Prostate gland (tissue), 2 donors: ENCODE data around the gene MPP3. TPM values are rescaled to one million over a fixed set of nuclear protein-coding genes. Genes with fewer than 3 reads are reported as not detected.

Source experiments
- DNase-seq: peaks from one replicate; pipeline ENCODE4 v3.0.0-alpha.2; 2019; ENCODE audit warnings: low spot score
- H3K27ac ChIP-seq, 2 donors: fragments of 200-600 bp; sonication (generic); 2 replicates each; pipeline ENCODE4 v1.5.1; 2017 to 2019
- H3K27me3 ChIP-seq: fragments of 200-600 bp; sonication (generic); replicated peaks from 2 replicates; pipeline ENCODE4 v1.5.1; 2019; ENCODE audit not compliant: insufficient read depth
- H3K36me3 ChIP-seq, 2 donors: fragments of 200-600 bp; sonication (generic); 1 replicate in 1 of 2; 2 replicates in 1 of 2; pipeline versions ENCODE4 v1.5.1 to v1.8.1; 2017 to 2019
- H3K4me1 ChIP-seq: fragments of 200-600 bp; sonication (generic); replicated peaks from 2 replicates; pipeline ENCODE4 v1.5.1; 2019
- H3K4me3 ChIP-seq, 2 donors: fragments of 200-600 bp; sonication (generic); 2 replicates each; pipeline ENCODE4 v1.5.1; 2017 to 2019
- H3K9me3 ChIP-seq: fragments of 200-600 bp; sonication (generic); 2 replicates; pipeline ENCODE4 v1.5.1; 2017
- POLR2A ChIP-seq: fragments of 450-650 bp; IDR thresholded peaks from one replicate; pipeline ENCODE4 v1.6.1; 2016; ENCODE audit warnings: antibody characterized with exemption, mild to moderate bottlenecking
- POLR2AphosphoS5 ChIP-seq: sonication (generic); formaldehyde crosslinking; IDR thresholded peaks from one replicate; pipeline ENCODE4 v1.6.1; 2017; ENCODE audit warnings: antibody characterized with exemption
- WGBS: methylation state at CpG from one replicate; pipeline ENCODE4 v1.1.5; 2018; 5-methylcytosine and 5-hydroxymethylcytosine counted together
- intact Hi-C: fragments of 100-400 bp; cut with DNase I; formaldehyde crosslinking; loops from one replicate; pipeline ENCODE4 v1.14.2; 2022
- total RNA-seq, 2 donors: library from RNA; depleted of rRNA; stranded (reverse); fragments of >200 nt; gene quantifications; one replicate each; pipeline ENCODE4 v1.1.0, GENCODE V29; 2016
- TF ChIP-seq, protein P1 (sequence below), 4 experiments: fragments of 200-600 bp in 2 of 4; fragments of 450-650 bp in 2 of 4; sonication (generic) in 2 of 4; IDR thresholded peaks; 1 replicate in 3 of 4; 2 replicates in 1 of 4; pipeline ENCODE4 v1.5.1; 2016 to 2019; ENCODE audit warnings: antibody characterized with exemption in 4 of 4, mild to moderate bottlenecking in 2 of 4, moderate library complexity in 2 of 4

Gene MPP3
- total RNA-seq, 2 donors from 2014 or later, result 4.4 to 16.4 TPM

DNA sequence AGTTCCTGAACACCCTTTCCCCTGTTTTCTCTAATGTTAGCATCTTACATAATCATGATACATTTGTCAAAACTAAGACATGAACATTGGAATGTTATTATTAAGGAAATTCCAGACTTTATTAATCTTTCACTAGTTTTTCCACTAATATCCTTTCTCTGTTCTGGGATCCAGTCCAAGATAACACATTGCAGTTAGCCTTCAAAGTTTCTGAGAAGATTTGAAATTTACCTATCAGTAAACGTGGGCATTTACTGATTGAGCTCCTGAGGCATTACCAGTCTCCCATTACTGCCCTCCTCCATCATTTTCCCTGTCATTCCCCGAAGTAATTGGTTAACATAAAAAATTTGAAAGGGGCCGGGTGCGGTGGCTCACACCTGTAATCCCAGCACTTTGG, 8.3 kb upstream of the MPP3 start:
- no peaks in the 10 kb centered on the region for H3K27me3 ChIP-seq
- 65% methylated on average over 4 of the region's 4 CpGs for WGBS
- no peak overlapping the region for H3K27ac ChIP-seq
- H3K4me1 ChIP-seq, result no peaks in the 10 kb centered on the region
- TF ChIP-seq, protein P1, sequence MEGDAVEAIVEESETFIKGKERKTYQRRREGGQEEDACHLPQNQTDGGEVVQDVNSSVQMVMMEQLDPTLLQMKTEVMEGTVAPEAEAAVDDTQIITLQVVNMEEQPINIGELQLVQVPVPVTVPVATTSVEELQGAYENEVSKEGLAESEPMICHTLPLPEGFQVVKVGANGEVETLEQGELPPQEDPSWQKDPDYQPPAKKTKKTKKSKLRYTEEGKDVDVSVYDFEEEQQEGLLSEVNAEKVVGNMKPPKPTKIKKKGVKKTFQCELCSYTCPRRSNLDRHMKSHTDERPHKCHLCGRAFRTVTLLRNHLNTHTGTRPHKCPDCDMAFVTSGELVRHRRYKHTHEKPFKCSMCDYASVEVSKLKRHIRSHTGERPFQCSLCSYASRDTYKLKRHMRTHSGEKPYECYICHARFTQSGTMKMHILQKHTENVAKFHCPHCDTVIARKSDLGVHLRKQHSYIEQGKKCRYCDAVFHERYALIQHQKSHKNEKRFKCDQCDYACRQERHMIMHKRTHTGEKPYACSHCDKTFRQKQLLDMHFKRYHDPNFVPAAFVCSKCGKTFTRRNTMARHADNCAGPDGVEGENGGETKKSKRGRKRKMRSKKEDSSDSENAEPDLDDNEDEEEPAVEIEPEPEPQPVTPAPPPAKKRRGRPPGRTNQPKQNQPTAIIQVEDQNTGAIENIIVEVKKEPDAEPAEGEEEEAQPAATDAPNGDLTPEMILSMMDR (IDR thresholded peaks at IDR 0.05), result no peak
- no peak for TF ChIP-seq POLR2A
- no peak for TF ChIP-seq POLR2AphosphoS5
- H3K9me3 ChIP-seq, result no peaks in the 10 kb centered on the region
- no peak overlapping the region for H3K4me3 ChIP-seq
- no peak for DNase-seq
- intact Hi-C loops, result no loop called here
- H3K36me3 ChIP-seq, result no peaks in the 10 kb centered on the region

DNA sequence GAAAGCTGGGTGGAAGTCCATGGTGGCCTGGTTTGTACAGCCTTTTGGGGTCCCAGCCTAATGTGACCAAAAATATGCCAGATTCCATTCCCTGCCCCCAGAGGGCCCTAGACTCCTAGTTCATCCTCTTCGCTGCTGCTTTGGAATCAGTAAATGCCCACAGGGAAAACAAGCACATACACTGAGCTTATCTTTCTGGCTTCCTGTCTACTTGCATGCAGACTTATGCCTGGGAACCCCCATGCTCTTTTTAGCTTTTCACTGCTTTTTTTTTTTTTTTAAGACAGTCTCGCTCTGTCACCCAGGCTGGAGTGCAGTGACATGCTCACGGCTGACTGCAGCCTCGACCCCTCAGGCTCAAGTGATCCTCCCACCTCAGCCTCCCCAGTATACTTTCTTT, 7.9 kb upstream of the MPP3 start:
- no peak for DNase-seq
- Histone ChIP-seq H3K36me3 (no peaks in the 10 kb centered on the region), H3K9me3 (no peaks in the 10 kb centered on the region), H3K27ac (no peak overlapping the region), H3K27me3 (no peaks in the 10 kb centered on the region), H3K4me1 (no peaks in the 10 kb centered on the region), H3K4me3 (no peak overlapping the region)
- TF ChIP-seq POLR2A (no peak), POLR2AphosphoS5 (no peak)
- TF ChIP-seq, protein P1 (IDR thresholded peaks at IDR 0.05), result no peak
- intact Hi-C loops, result no loop called here
- WGBS, result 83% methylated on average over 4 of the region's 4 CpGs

DNA sequence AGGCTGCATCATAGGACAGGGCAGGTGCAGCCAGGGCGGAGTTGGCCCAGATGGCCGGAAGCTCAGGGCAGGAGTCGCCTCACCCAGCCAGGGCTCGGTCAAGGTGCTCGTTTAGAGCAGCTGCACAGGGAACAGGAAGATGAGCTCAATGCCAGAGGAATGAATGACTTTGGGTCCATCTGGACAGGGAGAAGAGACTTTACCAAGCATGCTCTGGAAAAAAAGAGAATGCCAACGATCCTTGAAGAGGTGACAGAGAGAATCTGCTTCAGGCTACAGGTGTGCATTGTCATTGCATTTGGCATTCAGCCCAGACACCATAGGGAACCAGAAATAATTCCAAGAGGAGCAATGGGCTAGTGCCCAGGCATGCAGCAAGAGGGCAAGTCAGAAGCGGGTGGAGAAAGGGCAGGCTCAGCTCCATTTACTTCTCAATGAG, 6.7 kb upstream of the MPP3 start:
- Histone ChIP-seq H3K9me3 (no peaks in the 10 kb centered on the region), H3K4me1 (no peaks in the 10 kb centered on the region), H3K4me3 (no peak overlapping the region), H3K27me3 (no peaks in the 10 kb centered on the region), H3K36me3 (no peaks in the 10 kb centered on the region), H3K27ac (no peak overlapping the region)
- peak; percentile 33 for DNase-seq
- TF ChIP-seq POLR2AphosphoS5 (peak; percentile 9), POLR2A (no peak)
- TF ChIP-seq, protein P1 (IDR thresholded peaks at IDR 0.05), result no peak
- 35% methylated on average over 7 of the region's 7 CpGs for WGBS
- intact Hi-C loops, result no loop called here

DNA sequence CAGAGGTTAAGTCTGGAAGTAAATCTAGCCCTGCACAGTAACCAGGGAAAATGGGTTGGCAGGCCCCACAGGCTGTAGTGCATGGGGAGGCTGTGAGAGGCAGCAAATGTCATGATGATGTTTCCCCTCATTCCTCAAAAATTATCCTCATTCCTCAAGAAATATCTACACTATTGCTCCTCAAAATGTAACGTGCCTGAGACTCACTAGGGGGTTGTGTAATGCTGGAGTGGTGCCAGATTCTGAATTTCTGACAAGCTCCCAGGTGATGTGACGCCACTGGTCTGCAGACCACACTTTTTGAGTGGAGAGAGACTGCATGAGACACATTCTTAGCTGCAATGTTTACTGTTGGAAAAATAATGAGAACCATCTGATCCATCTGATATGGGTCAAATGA, 1.2 kb upstream of the MPP3 start:
- no peaks in the 10 kb centered on the region for H3K36me3 ChIP-seq

More for the DNA sequence above, 1.2 kb upstream of the MPP3 start:
- no peak for DNase-seq
- WGBS, result 56% methylated on average over 2 of the region's 2 CpGs
- no peak overlapping the region for H3K27ac ChIP-seq
- TF ChIP-seq POLR2A (no peak), POLR2AphosphoS5 (no peak)
- TF ChIP-seq, protein P1 (IDR thresholded peaks at IDR 0.05), result no peak
- H3K27me3 ChIP-seq, result no peaks in the 10 kb centered on the region
- H3K4me1 ChIP-seq, result no peaks in the 10 kb centered on the region
- H3K9me3 ChIP-seq, result no peaks in the 10 kb centered on the region
- H3K4me3 ChIP-seq, result no peak overlapping the region
- intact Hi-C loops, result loop anchor here (5.0 kb wide), 1 partner anchor 57 kb away; the partner anchor contains the start of gene DUSP3
